ENCODE measurements around the gene PLCH2.

- TF ChIP-seq CTCF (IDR thresholded peaks at IDR 0.05; ENCODE audit: low read depth, low read length, poor library complexity, severe bottlenecking), result no peak
- no peak for TF ChIP-seq EZH2phosphoT487 (IDR thresholded peaks at IDR 0.05; ENCODE audit: borderline replicate concordance, low read length)
Observed at GRCh38 chr1:2445162-2445822, 30.8 kb upstream of the PLCH2 start.

Measured in DOHH2 (cell line).